T47D (cell line): ENCODE measurements around the gene PADI1.

Source experiments
- DNase-seq, 2 experiments: peaks; one replicate each; pipeline versions ENCODE4 v3.0.0 to v3.0.0-alpha.2; 2011 to 2012; ENCODE audit warnings: low read depth in 1 of 2, low spot score in 1 of 2
- JUND ChIP-seq: IDR thresholded peaks from 2 replicates; pipeline ENCODE4 v1.6.1; 2012; ENCODE audit warnings: low read depth
- in situ Hi-C: cut with HindIII; loops from 2 replicates; pipeline ENCODE4 v1.10.0; 2016; ENCODE audit warnings: low sequenced_read_pairs, low pct_unique_long_range_greater_than_20kb

The PADI1 gene

DNA sequence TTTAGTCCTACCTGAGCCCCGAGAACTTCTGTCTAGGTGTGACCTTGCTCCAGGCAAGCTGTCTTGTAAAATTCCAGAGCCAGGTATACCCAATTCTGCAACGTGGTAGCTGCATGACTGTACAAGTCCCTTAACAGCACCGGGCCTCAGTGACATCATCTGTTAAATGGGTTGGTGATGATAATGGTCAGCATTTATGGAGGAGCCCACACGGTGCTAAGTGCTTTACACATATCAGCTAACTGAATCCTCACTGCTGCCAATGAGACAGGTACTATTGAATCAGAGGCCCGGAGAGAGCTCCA is 37.2 kb upstream of the PADI1 start:
- in situ Hi-C loops = no loop called here
- no peak for DNase-seq
- no peak for TF ChIP-seq JUND

DNA sequence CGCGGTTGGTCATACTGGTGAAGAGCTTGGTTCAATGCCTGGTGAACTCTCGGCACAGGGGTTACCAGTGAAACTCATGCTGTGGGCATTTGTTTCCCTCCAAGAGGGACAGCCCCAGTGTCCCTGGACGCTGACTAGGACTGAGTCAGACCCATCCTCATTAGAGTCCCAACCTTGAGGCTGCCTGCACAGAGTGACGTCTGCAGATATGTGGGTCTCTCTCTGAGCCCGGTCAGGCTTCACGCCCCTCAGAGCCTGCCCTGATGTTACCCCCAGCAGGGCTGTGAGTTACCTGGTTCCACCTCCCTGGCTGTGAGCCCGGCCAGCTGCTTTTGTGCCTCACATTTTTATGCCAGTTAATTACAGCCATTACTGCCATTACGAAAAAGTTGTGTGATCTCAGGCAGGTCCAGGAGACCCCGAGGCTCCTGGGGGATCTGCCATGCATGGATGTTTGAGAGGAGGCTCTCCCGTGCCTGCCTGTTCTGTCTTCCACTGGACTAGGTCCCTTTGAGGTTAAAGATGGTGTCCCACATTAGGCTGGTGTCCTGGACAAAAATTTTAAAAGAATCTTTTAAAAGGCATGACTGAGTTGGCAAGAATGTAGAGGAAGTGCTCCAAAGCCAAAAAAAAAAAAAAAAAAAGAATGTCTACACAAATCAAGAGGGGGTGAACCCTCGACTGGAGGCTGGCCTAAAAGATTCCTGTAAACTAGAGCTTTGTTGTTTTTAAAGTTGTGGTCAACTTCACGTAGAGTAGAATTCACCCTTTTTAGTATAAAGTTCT is 36.6 kb upstream of the PADI1 start:
- in situ Hi-C loops = no loop called here
- DNase-seq = no peak
- TF ChIP-seq JUND = no peak

DNA sequence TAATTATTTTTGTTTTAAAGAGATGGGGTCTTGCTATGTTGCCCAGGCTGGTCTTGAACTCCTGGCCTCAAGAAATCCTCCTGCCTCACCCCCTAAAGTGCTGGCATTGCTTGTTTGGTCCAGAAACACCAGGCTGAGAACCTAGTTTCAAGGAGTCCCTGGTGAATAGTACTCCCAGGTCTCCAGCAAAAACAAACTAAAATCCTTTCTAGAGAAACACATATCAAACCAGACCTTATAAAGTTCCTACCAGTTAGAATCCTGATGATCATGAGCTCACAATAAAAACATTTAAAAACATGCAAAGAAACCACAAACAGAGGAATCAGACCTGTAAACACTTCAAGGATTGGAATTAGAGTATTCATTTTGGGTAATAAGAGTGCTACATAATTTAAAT is 34.4 kb upstream of the PADI1 start:
- in situ Hi-C loops = no loop called here
- DNase-seq = no peak
- no peak for TF ChIP-seq JUND

DNA sequence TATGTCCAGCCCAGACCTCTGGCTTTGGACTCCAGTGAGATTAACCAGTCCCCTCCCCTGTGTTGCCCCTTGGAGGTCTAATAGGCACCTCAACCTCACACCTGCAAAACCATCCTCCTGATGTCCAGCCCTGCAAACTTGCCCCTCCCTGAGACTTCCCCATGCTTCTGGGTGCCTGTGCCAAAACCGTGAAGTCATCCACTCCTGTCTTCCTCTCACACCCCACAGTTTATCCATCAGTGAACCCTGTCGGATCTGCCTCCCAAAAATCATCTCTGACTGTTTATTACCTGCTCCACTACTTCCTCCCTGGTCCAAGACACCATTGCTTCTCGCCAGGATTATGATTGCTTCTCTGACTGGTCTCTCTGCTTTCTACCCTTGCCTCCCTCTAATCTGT is 31.7 kb upstream of the PADI1 start:
- in situ Hi-C loops = no loop called here

GRCh38 chr1:17176306-17177061 is 28.4 kb upstream of the PADI1 start:
- in situ Hi-C loops = no loop called here
- TF ChIP-seq JUND = no peak
- no peak for DNase-seq

More for the DNA sequence above, 31.7 kb upstream of the PADI1 start:
- TF ChIP-seq JUND = no peak
- DNase-seq = no peak

DNA sequence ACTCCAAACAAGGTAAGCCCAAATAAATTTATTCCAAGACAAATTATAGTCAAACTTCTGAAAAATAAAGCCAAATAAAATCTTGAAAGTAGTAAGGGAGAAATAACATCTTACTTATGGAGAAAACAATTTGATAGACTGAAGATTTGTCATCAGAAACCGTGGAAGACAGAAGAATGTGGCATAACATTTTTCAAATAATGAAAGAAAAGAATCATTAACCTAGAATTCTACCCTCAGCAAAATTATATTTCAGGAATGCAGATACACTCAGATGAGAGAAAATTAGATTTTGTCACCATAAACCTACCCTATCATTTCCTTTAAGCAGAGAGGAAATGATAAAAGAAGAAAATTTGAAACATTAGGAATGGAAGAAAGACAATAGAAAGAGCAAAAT is 27.3 kb upstream of the PADI1 start:
- DNase-seq = no peak
- no peak for TF ChIP-seq JUND
- in situ Hi-C loops = no loop called here

DNA sequence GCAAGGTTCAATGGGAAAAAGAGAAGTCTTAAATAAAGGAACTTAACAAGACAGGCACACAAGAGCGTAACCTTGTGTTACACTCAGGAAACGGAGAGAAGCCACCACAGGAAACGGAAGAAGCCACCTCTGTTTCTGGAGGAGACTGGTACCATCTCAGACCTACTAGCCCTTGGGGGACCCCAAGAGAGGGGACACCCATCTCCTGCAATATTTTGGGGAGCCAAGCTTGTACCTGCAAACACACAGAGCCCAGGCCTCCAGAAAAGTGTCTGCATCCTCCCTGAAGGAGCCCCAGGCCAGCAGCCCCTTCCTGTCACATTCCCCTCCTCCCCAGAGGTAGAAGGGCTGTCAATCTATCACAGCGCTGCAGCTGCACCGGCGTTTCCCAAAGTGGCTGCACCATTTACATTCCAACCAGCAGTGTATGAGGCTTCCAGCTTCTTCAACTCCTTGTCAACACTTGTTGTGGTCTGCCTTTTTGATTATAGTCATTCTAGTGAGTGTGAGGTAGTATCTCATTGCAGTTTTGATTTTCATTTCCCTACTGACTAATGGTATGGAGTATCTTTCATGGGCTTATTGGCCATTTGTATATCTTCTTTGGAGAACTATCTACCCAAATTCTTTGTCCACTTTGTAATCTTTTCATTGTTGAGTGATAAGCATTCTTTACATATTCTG is 23.0 kb upstream of the PADI1 start:
- no peak for DNase-seq
- no peak for TF ChIP-seq JUND

GRCh38 chr1:17183388-17184160 is 21.4 kb upstream of the PADI1 start:
- DNase-seq = no peak
- TF ChIP-seq JUND = no peak
- in situ Hi-C loops = no loop called here

More for the DNA sequence above, 23.0 kb upstream of the PADI1 start:
- in situ Hi-C loops = no loop called here

DNA sequence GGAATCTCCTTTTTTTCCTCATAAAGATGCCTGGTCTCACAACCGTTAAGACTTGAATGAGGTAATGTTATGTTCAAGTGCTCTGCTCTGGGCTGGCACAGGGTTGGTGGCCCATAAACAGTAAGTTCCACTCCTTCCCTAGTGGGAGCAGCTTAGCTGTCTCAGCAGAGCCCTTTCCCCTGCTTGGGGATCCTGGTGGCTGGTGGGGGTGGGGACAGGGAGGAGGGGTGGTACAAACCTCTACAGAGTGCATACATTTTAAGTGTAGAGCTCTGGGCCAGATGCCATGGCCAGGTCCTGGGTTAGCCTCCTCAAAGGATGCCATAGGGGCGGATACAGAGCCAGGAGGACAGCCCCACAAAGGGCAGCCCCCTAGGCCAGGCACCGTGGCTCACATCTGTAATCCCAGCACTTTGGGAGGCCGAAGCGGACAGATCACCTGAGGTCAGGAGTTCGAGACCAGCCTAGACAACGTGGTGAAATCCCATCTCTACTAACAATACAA is 20.7 kb upstream of the PADI1 start:
- no peak for DNase-seq
- TF ChIP-seq JUND = no peak

DNA sequence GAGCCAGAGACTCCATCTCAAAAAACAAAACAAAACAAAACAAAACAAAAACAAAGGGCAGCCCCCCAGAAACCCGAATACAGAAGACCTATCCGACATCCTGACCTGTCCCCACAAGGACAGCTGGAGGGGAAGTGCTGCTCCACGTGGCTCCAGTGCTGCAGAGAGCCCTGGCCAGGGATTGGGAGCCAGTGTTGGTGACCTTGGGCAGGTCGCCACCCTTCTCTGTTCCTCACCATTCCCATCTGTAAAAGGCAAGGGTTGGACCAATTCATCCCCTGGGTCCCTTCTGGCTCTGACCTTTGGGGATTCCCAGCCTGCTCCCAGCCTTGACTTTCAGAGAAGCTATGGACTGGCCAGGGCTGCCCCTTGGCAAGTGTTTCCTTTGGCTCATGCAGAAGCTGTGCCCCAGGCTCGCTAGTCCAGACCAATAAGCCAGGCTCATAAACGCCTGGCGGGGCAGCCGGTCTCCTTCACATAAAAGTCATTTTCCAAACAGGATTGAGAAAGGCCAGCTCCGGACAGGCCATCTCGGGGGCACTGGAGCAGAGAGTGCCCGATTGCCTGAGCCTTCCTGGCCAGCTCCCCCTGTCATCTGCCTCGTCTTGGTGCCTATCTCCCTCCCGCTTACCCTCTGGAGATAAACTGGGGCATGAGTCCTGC is 20.0 kb upstream of the PADI1 start:
- in situ Hi-C loops = no loop called here
- DNase-seq = no peak
- no peak for TF ChIP-seq JUND

More for the DNA sequence above, 20.7 kb upstream of the PADI1 start:
- in situ Hi-C loops = no loop called here

GRCh38 chr1:17185485-17185860 is 19.5 kb upstream of the PADI1 start:
- no peak for TF ChIP-seq JUND
- no peak for DNase-seq
- in situ Hi-C loops = no loop called here
